HEK293 (cell line): ENCODE measurements around the gene PRB2.
"Not testable (repeated sequence)": the region's sequence is repeated elsewhere in the genome, so short reads cannot be mapped to it uniquely, and the experiment has no call there.

Experiments
- CTCF ChIP-seq: fragments of 450-650 bp; formaldehyde crosslinking; IDR thresholded peaks from 2 replicates; pipeline ENCODE4 v1.5.1; 2016; ENCODE audit warnings: missing biosample characterization, missing genetic modification characterization
- GLI2 ChIP-seq: fragments of 450-650 bp; formaldehyde crosslinking; IDR thresholded peaks from 2 replicates; pipeline ENCODE4; 2017; ENCODE audit warnings: missing biosample characterization, missing genetic modification characterization, low read depth, borderline replicate concordance
- KLF16 ChIP-seq: fragments of 450-650 bp; formaldehyde crosslinking; IDR thresholded peaks from 2 replicates; pipeline ENCODE4 v1.5.1; 2017; ENCODE audit warnings: missing biosample characterization, missing genetic modification characterization
- TCF7L2 ChIP-seq: IDR thresholded peaks from 2 replicates; pipeline ENCODE4 v1.6.1; 2011; ENCODE audit warnings: low read depth, mild to moderate bottlenecking, inconsistent platforms, low read length, moderate library complexity, borderline replicate concordance
- ZBTB21 ChIP-seq: fragments of 450-650 bp; formaldehyde crosslinking; IDR thresholded peaks from 2 replicates; pipeline ENCODE4 v1.5.1; 2017; ENCODE audit warnings: missing biosample characterization, missing genetic modification characterization
- ZBTB26 ChIP-seq: fragments of 450-650 bp; formaldehyde crosslinking; optimal IDR thresholded peaks from 2 replicates; pipeline ENCODE3; 2016; ENCODE audit warnings: missing biosample characterization, mild to moderate bottlenecking, missing genetic modification characterization
- ZFP3 ChIP-seq: fragments of 450-650 bp; formaldehyde crosslinking; IDR thresholded peaks from 2 replicates; pipeline ENCODE4 v1.5.1; 2016; ENCODE audit warnings: low read depth, missing biosample characterization, missing genetic modification characterization
- ZNF146 ChIP-seq: fragments of 450-650 bp; formaldehyde crosslinking; IDR thresholded peaks from 2 replicates; pipeline ENCODE4 v1.5.1; 2016; ENCODE audit warnings: missing biosample characterization, missing genetic modification characterization
- ZNF274 ChIP-seq, 2 experiments: fragments of 200-500 bp in 1 of 2; fragments of 450-650 bp in 1 of 2; sonication (Bioruptor generic) in 1 of 2; formaldehyde crosslinking in 1 of 2; IDR thresholded peaks; 2 replicates each; pipeline versions ENCODE4 v1.5.1 to v1.6.1; 2014 to 2016; ENCODE audit warnings: borderline replicate concordance in 1 of 2, inconsistent platforms in 1 of 2, low read length in 1 of 2, missing biosample characterization in 1 of 2, missing genetic modification characterization in 1 of 2
- ZNF335 ChIP-seq: fragments of 450-650 bp; formaldehyde crosslinking; conservative IDR thresholded peaks from 2 replicates; pipeline ENCODE4 v1.5.1; 2016; ENCODE audit warnings: missing biosample characterization, missing genetic modification characterization
- ZNF510 ChIP-seq: fragments of 450-650 bp; formaldehyde crosslinking; IDR thresholded peaks from 2 replicates; pipeline ENCODE4 v1.5.1; 2018; ENCODE audit warnings: mild to moderate bottlenecking, missing genetic modification characterization, missing biosample characterization; ENCODE audit not compliant: insufficient replicate concordance
- ZNF529 ChIP-seq: fragments of 450-650 bp; formaldehyde crosslinking; IDR thresholded peaks from 2 replicates; pipeline ENCODE4 v1.5.1; 2017; ENCODE audit warnings: missing genetic modification characterization, missing biosample characterization; ENCODE audit not compliant: insufficient replicate concordance

GRCh38 chr12:11395467-11395866 is at the start of gene PRB2:
- TF ChIP-seq CTCF (tag by site-specific recombination); ZBTB26 (tag by site-specific recombination); ZNF146 (tag by site-specific recombination); ZNF274 (IDR thresholded peaks at IDR 0.05; ENCODE audit: low read length); ZNF274 (tag by site-specific recombination; IDR thresholded peaks at IDR 0.05; ENCODE audit: borderline replicate concordance); GLI2; ZNF529 (tag by site-specific recombination); ZNF335 (tag by site-specific recombination); ZBTB21 (tag by site-specific recombination); TCF7L2; ZNF510; ZFP3; KLF16 (tag by site-specific recombination): not testable (repeated sequence)
